Measurements from ENCODE around the gene ERBB2. TPM values are rescaled to one million over a fixed set of nuclear protein-coding genes. Genes with fewer than 3 reads are reported as not detected.

The ERBB2 gene
- total and polyA plus RNA-seq, 2 of the 4 experiments (the other 2 are of a cell fraction), result 28.7 to 33.3 TPM

- no peak for TF ChIP-seq RCOR1 (IDR thresholded peaks at IDR 0.05; ENCODE audit: insufficient replicate concordance, low read length)
Measured at GRCh38 chr17:39672522-39673334, 27.1 kb upstream of the ERBB2 start (continued).

GRCh38 chr17:39673335-39674081 is 26.4 kb upstream of the ERBB2 start:
- Histone ChIP-seq H3K27ac (ENCODE audit: insufficient read depth, low read length) (no peak overlapping the region), H3K56ac (ENCODE audit: extremely low read depth, insufficient read depth, low read length) (no peak overlapping the region), H2BK15ac (ENCODE audit: low read depth, low read length) (no peak overlapping the region), H2BK5ac (ENCODE audit: low read depth, low read length, poor library complexity, severe bottlenecking) (no peak overlapping the region), H3K4me3 (ENCODE audit: insufficient read depth, low read depth, low read length) (no peak overlapping the region), H3K79me1 (ENCODE audit: low read depth in 1 of 2, low read length in 2 of 2) (no peaks in the 10 kb centered on the region), H3K4me2 (ENCODE audit: low read depth, low read length) (no peak overlapping the region), H4K20me1 (ENCODE audit: insufficient read depth, low read length) (no peaks in the 10 kb centered on the region), H2BK20ac (ENCODE audit: low read depth, low read length) (no peak overlapping the region), H3K36me3 (ENCODE audit: control insufficient read depth, insufficient read depth, low read length) (peaks cover 4% of the 10 kb centered on the region; the same call in 1 of the 2 replicates), H2BK120ac (ENCODE audit: low read depth, low read length) (no peak overlapping the region), H3K23ac (ENCODE audit: low read depth, low read length) (no peak overlapping the region), H4K91ac (ENCODE audit: insufficient read depth, low read depth, low read length) (no peak overlapping the region), H3K4me1 (ENCODE audit: control insufficient read depth, insufficient read depth, low read length) (peaks cover 10% of the 10 kb centered on the region), H3K9me3 (ENCODE audit: control insufficient read depth, insufficient read depth, low read length) (no peaks in the 10 kb centered on the region), H3K27me3 (ENCODE audit: control insufficient read depth, insufficient read depth, low read length) (peaks cover 32% of the 10 kb centered on the region), H3K9me1 (ENCODE audit: insufficient read depth, low read length) (peaks cover 7% of the 10 kb centered on the region; the same call in 1 of the 2 replicates), H4K8ac (ENCODE audit: low read depth in 2 of 2, low read length in 2 of 2) (no peak overlapping the region), H4K5ac (ENCODE audit: low read depth, low read length) (no peak overlapping the region), H3K9ac (ENCODE audit: low read depth, low read length) (no peak overlapping the region), H2AK9ac (replicated peaks; ENCODE audit: low read depth, low read length, poor library complexity) (no peak overlapping the region), H2AK5ac (ENCODE audit: low read depth, low read length) (no peak overlapping the region), H3K18ac (ENCODE audit: low read depth, low read length) (no peak overlapping the region), H3K4ac (ENCODE audit: low read depth, low read length) (no peak overlapping the region), H3K14ac (replicated peaks; ENCODE audit: low read depth, low read length) (no peak overlapping the region), H2AFZ (replicated peaks; ENCODE audit: low read length, poor library complexity) (no peak overlapping the region)
- DNase-seq (no peak), ATAC-seq (ENCODE audit: low read depth) (no peak)
- dilution Hi-C loops (cut with HindIII; ENCODE audit: low sequenced_read_pairs, unreplicated experiment), result no loop called here
- 71% methylated on average over 10 of the region's 13 CpGs; no CpG with 5 or more reads in 1 of the 2 experiments for WGBS, 2 experiments (ENCODE audit: extremely low coverage in 2 of 2, insufficient read length in 1 of 2)
- CTCF ChIA-PET, result no interaction called here
- POLR2A ChIA-PET (ENCODE audit: unreplicated experiment), result no interaction called here
- intact Hi-C loops (cut with micrococcal nuclease), result no loop called here
- no TSS peak for BruUV-seq (replicated peaks)
- TF ChIP-seq CHD1 (IDR thresholded peaks at IDR 0.05; ENCODE audit: low read depth, low read length) (no peak), RCOR1 (IDR thresholded peaks at IDR 0.05; ENCODE audit: insufficient replicate concordance, low read length) (no peak), ELK1 (IDR thresholded peaks at IDR 0.05; ENCODE audit: borderline replicate concordance, low read depth, low read length) (no peak), RAD21 (IDR thresholded peaks at IDR 0.05; ENCODE audit: low read length) (no peak), USF2 (IDR thresholded peaks at IDR 0.05; ENCODE audit: low read depth, low read length) (no peak)
- in situ Hi-C loops (cut with MboI; ENCODE audit: low sequenced_read_pairs), result no loop called here

Data from IMR-90 (cell line).